ENCODE results near the gene PPP6R1. TPM values are rescaled to one million over a fixed set of nuclear protein-coding genes. Genes with fewer than 3 reads are reported as not detected.

PPP6R1 gene
- total RNA-seq, 1 donor from 2014 or later, result 11.0 TPM

GRCh38 chr19:55283548-55284377 lies 24.9 kb upstream of the PPP6R1 start, which contains the start of gene BRSK1:
TSS of gene BRSK1 (plus strand) at chr19:55283997. CDS start at chr19:55284443, 446 bp downstream.
- Histone ChIP-seq H3K27me3 (ENCODE audit: control insufficient read depth in 3 of 3, insufficient read depth in 3 of 3, low read length in 3 of 3) (peaks cover 5 to 13% (median 7%) of the 10 kb centered on the region in 3 donors), H3K27ac (ENCODE audit: low read depth, low read length) (no peak within 1 kb of the TSS), H3K4me3 (ENCODE audit: low read length in 3 of 3) (no peak within 1 kb of the TSS), H3K9ac (ENCODE audit: low read depth in 1 of 3, low read length in 3 of 3) (no peak within 1 kb of the TSS), H3K4me1 (ENCODE audit: control insufficient read depth in 3 of 3, insufficient read depth in 3 of 3, low read length in 3 of 3) (peaks cover 8 to 15% (median 14%) of the 10 kb centered on the region in 3 donors), H3K36me3 (ENCODE audit: control insufficient read depth in 3 of 3, insufficient read depth in 3 of 3, low read length in 3 of 3) (no peaks in the 10 kb centered on the region), H3K9me3 (ENCODE audit: control insufficient read depth in 3 of 3, low read length in 3 of 3) (no peaks in the 10 kb centered on the region)

- Histone ChIP-seq H3K9me3 (ENCODE audit: control insufficient read depth in 3 of 3, low read length in 3 of 3) (no peaks in the 10 kb centered on the region), H3K27me3 (ENCODE audit: control insufficient read depth in 3 of 3, insufficient read depth in 3 of 3, low read length in 3 of 3) (peaks cover 0 to 13% (median 7%) of the 10 kb centered on the region in 3 donors), H3K4me1 (ENCODE audit: control insufficient read depth in 3 of 3, insufficient read depth in 3 of 3, low read length in 3 of 3) (peaks cover 8 to 15% (median 14%) of the 10 kb centered on the region in 3 donors), H3K4me3 (ENCODE audit: low read length in 3 of 3) (peak within 1 kb of the TSS; percentile 96 to 99 (median 98)), H3K27ac (ENCODE audit: low read depth, low read length) (peak within 1 kb of the TSS; percentile 81), H3K36me3 (ENCODE audit: control insufficient read depth in 3 of 3, insufficient read depth in 3 of 3, low read length in 3 of 3) (peaks cover 11 to 25% (median 18%) of the 10 kb centered on the region in 3 donors), H3K9ac (ENCODE audit: low read depth in 1 of 3, low read length in 3 of 3) (peak within 1 kb of the TSS; percentile 74 to 86 (median 84))
Measured at GRCh38 chr19:55279770-55280643, 21.2 kb upstream of the PPP6R1 start, which contains the start of gene HSPBP1. TSS of gene HSPBP1 (minus strand) at chr19:55280110. CDS start at chr19:55279608, 502 bp downstream.

- Histone ChIP-seq H3K4me3 (ENCODE audit: low read length in 3 of 3) (peak overlapping the region; percentile 96 to 99 (median 98)), H3K36me3 (ENCODE audit: control insufficient read depth in 3 of 3, insufficient read depth in 3 of 3, low read length in 3 of 3) (peaks cover 18 to 30% (median 22%) of the 10 kb centered on the region in 3 donors), H3K9me3 (ENCODE audit: control insufficient read depth in 3 of 3, low read length in 3 of 3) (no peaks in the 10 kb centered on the region), H3K27me3 (ENCODE audit: control insufficient read depth in 3 of 3, insufficient read depth in 3 of 3, low read length in 3 of 3) (peaks cover 0 to 13% (median 7%) of the 10 kb centered on the region in 3 donors), H3K4me1 (ENCODE audit: control insufficient read depth in 3 of 3, insufficient read depth in 3 of 3, low read length in 3 of 3) (peaks cover 8 to 15% (median 14%) of the 10 kb centered on the region in 3 donors), H3K9ac (ENCODE audit: low read depth in 1 of 3, low read length in 3 of 3) (peak overlapping the region; percentile 74 to 86 (median 84)), H3K27ac (ENCODE audit: low read depth, low read length) (peak overlapping the region; percentile 81)
Measured at GRCh38 chr19:55279340-55279739, 20.5 kb upstream of the PPP6R1 start.

DNA sequence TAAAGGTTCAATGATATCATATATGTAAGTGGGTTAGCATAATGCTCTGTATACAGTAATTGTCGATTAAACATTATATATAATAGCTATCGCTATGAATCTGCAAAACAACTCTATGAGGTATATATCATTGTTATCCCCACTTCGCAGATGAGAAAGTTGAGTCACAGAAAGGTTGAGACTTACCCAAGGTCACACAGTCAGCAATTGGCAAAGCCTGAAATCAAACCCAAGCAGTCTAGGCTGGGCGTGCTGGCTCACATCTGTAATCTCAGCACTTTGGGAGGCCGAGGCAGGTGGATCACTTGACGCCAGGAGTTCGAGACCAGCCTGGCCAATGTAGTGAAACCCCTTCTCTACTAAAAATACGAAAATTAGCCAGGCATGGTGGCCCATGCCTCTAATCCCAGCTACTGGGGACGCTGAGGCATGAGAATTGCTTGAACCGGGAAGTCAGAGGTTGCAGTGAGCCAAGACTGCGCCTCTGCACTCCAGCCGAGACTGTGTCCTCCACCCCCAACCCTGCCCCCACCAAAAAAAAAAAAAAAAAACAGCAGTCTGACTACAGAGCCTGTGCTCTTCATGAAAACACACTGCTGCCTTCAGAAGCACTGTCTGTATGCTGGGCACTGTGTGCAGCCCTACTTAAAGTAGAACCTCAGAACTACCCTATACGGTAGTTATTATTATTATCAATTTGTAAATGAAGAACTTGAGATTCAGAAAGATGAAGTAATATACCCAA lies 19.7 kb upstream of the PPP6R1 start:
- Histone ChIP-seq H3K4me3 (ENCODE audit: low read length in 3 of 3) (peak overlapping the region in 2 of 3 donors; percentile 98 to 99), H3K27me3 (ENCODE audit: control insufficient read depth in 3 of 3, insufficient read depth in 3 of 3, low read length in 3 of 3) (peaks cover 0 to 12% (median 6%) of the 10 kb centered on the region in 3 donors), H3K9me3 (ENCODE audit: control insufficient read depth in 3 of 3, low read length in 3 of 3) (no peaks in the 10 kb centered on the region), H3K4me1 (ENCODE audit: control insufficient read depth in 3 of 3, insufficient read depth in 3 of 3, low read length in 3 of 3) (peaks cover 8 to 15% (median 14%) of the 10 kb centered on the region in 3 donors), H3K27ac (ENCODE audit: low read depth, low read length) (no peak overlapping the region), H3K36me3 (ENCODE audit: control insufficient read depth in 3 of 3, insufficient read depth in 3 of 3, low read length in 3 of 3) (peaks cover 22 to 35% (median 28%) of the 10 kb centered on the region in 3 donors), H3K9ac (ENCODE audit: low read depth in 1 of 3, low read length in 3 of 3) (no peak overlapping the region)

DNA sequence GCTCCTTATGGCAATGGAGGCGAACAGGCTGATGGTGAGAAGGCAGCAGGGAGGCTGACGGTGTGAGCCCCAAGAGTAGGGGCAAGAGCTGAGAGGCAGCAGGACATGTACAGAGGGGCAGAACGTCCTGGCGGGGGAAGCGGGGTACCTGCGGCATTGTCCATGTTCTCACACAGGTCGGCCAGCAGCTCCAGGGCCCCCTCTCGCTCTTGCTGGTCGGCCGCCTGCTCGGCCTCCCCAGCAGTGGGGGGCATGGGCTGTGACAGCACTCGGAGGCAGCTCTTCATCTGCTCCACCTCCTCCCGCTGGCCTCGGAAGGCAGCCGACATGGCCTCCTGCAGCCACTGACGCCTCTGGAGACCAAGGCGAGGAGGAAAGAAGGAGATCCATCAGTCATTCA lies 18.7 kb upstream of the PPP6R1 start:
- no peak overlapping the region for H3K27ac ChIP-seq (ENCODE audit: low read depth, low read length)
- H3K36me3 ChIP-seq (ENCODE audit: control insufficient read depth in 3 of 3, insufficient read depth in 3 of 3, low read length in 3 of 3), result peaks cover 29 to 42% (median 35%) of the 10 kb centered on the region in 3 donors

GRCh38 chr19:55276720-55277430 lies 18.1 kb upstream of the PPP6R1 start:
- Histone ChIP-seq H3K4me3 (ENCODE audit: low read length in 3 of 3) (no peak overlapping the region), H3K9me3 (ENCODE audit: control insufficient read depth in 3 of 3, low read length in 3 of 3) (no peaks in the 10 kb centered on the region), H3K27me3 (ENCODE audit: control insufficient read depth in 3 of 3, insufficient read depth in 3 of 3, low read length in 3 of 3) (no peaks in the 10 kb centered on the region), H3K36me3 (ENCODE audit: control insufficient read depth in 3 of 3, insufficient read depth in 3 of 3, low read length in 3 of 3) (peaks cover 34 to 45% (median 39%) of the 10 kb centered on the region in 3 donors), H3K9ac (ENCODE audit: low read depth in 1 of 3, low read length in 3 of 3) (no peak overlapping the region), H3K27ac (ENCODE audit: low read depth, low read length) (no peak overlapping the region), H3K4me1 (ENCODE audit: control insufficient read depth in 3 of 3, insufficient read depth in 3 of 3, low read length in 3 of 3) (peaks cover 8 to 15% (median 12%) of the 10 kb centered on the region in 3 donors)

More for the DNA sequence above, 18.7 kb upstream of the PPP6R1 start:
- H3K4me1 ChIP-seq (ENCODE audit: control insufficient read depth in 3 of 3, insufficient read depth in 3 of 3, low read length in 3 of 3), result peaks cover 8 to 15% (median 12%) of the 10 kb centered on the region in 3 donors
- H3K4me3 ChIP-seq (ENCODE audit: low read length in 3 of 3), result no peak overlapping the region
- no peaks in the 10 kb centered on the region for H3K9me3 ChIP-seq (ENCODE audit: control insufficient read depth in 3 of 3, low read length in 3 of 3)
- H3K9ac ChIP-seq (ENCODE audit: low read depth in 1 of 3, low read length in 3 of 3), result no peak overlapping the region
- peaks cover 0 to 3% (median 2%) of the 10 kb centered on the region in 3 donors for H3K27me3 ChIP-seq (ENCODE audit: control insufficient read depth in 3 of 3, insufficient read depth in 3 of 3, low read length in 3 of 3)

DNA sequence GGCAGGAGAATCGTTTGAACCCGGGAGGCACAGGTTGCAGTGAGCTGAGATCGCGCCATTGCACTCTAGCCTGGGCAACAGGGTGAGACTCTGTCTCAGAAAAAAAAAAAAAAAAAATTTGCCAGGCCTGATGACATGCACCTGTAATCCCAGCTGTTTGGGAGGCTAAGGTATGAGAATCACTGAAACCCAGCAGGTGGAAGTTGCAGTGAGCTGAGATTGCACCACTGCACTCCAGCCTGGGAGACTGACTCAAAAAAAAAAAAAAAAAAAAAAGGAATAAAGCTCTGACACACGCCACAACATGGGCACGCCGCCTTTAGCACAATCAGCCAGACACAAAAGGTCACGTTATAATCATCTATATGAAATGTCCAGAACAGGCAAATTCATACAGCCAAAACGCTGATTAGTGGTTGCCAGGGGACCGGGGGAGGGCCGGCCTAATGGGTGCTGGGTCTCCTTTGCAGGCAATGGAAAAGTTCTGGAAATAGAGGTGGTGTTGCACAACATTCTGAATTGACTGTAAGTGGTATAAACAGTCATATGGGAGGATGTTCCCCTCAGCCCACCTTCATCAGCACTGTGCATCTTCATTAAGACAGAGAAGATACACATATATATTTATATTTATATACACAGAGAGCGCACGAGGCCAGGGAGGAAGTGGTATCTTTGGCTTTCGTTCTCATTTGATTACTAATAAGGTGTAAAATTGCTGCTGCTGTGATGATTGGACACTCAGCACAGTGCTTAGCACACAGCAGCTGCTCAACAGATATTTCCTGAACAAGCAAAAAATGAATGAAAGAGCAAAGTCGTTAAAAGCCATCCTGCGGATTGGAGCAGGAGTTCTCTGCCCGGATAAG lies 17.3 kb upstream of the PPP6R1 start:
- Histone ChIP-seq H3K36me3 (ENCODE audit: control insufficient read depth in 3 of 3, insufficient read depth in 3 of 3, low read length in 3 of 3) (peaks cover 36 to 45% (median 42%) of the 10 kb centered on the region in 3 donors), H3K9ac (ENCODE audit: low read depth in 1 of 3, low read length in 3 of 3) (no peak overlapping the region), H3K27me3 (ENCODE audit: control insufficient read depth in 3 of 3, insufficient read depth in 3 of 3, low read length in 3 of 3) (no peaks in the 10 kb centered on the region), H3K4me3 (ENCODE audit: low read length in 3 of 3) (no peak overlapping the region), H3K27ac (ENCODE audit: low read depth, low read length) (no peak overlapping the region), H3K4me1 (ENCODE audit: control insufficient read depth in 3 of 3, insufficient read depth in 3 of 3, low read length in 3 of 3) (peaks cover 8 to 15% (median 12%) of the 10 kb centered on the region in 3 donors), H3K9me3 (ENCODE audit: control insufficient read depth in 3 of 3, low read length in 3 of 3) (no peaks in the 10 kb centered on the region)

GRCh38 chr19:55273978-55274707 lies 15.3 kb upstream of the PPP6R1 start:
- Histone ChIP-seq H3K27ac (ENCODE audit: low read depth, low read length) (no peak overlapping the region), H3K27me3 (ENCODE audit: control insufficient read depth in 3 of 3, insufficient read depth in 3 of 3, low read length in 3 of 3) (no peaks in the 10 kb centered on the region), H3K36me3 (ENCODE audit: control insufficient read depth in 3 of 3, insufficient read depth in 3 of 3, low read length in 3 of 3) (peaks cover 44 to 53% (median 51%) of the 10 kb centered on the region in 3 donors), H3K9me3 (ENCODE audit: control insufficient read depth in 3 of 3, low read length in 3 of 3) (no peaks in the 10 kb centered on the region), H3K9ac (ENCODE audit: low read depth in 1 of 3, low read length in 3 of 3) (no peak overlapping the region), H3K4me3 (ENCODE audit: low read length in 3 of 3) (no peak overlapping the region), H3K4me1 (ENCODE audit: control insufficient read depth in 3 of 3, insufficient read depth in 3 of 3, low read length in 3 of 3) (peaks cover 3 to 4% (median 4%) of the 10 kb centered on the region in 3 donors)
